GM23338 (cell line): ENCODE measurements around the gene PIK3IP1.

ENCODE experiments used
- CREB1 ChIP-seq: fragments of 250-450 bp; sonication (Bioruptor Pico); IDR thresholded peaks from 2 replicates; pipeline ENCODE4 v1.5.0; 2020; ENCODE audit warnings: low read depth, mild to moderate bottlenecking, moderate library complexity
- CTCF ChIP-seq, 2 experiments: fragments of 200-600 bp in 1 of 2; sonication (generic) in 1 of 2; conservative IDR thresholded peaks; 2 replicates each; pipeline versions ENCODE4 v1.5.1 to v1.6.1; 2016 to 2017; ENCODE audit warnings: antibody characterized with exemption in 2 of 2, low read depth in 2 of 2, mild to moderate bottlenecking in 2 of 2, moderate library complexity in 1 of 2
- ETS1 ChIP-seq: IDR thresholded peaks from 2 replicates; pipeline ENCODE4 v1.6.1; 2016; ENCODE audit warnings: antibody characterized with exemption
- EZH2 ChIP-seq: fragments of 200-600 bp; sonication (generic); IDR thresholded peaks from one replicate; pipeline ENCODE4 v1.8.0; 2017; ENCODE audit warnings: antibody characterized with exemption, mild to moderate bottlenecking, low read depth; ENCODE audit not compliant: unreplicated experiment
- JUNB ChIP-seq: IDR thresholded peaks from one replicate; pipeline ENCODE4 v1.6.1; 2016; ENCODE audit warnings: antibody characterized with exemption; ENCODE audit not compliant: unreplicated experiment
- POLR2AphosphoS5 ChIP-seq: IDR thresholded peaks from 2 replicates; pipeline ENCODE4 v1.6.1; 2016; ENCODE audit warnings: antibody characterized with exemption, low read depth
- REST ChIP-seq: IDR thresholded peaks from one replicate; pipeline ENCODE4 v1.6.1; 2018; ENCODE audit warnings: antibody characterized with exemption; ENCODE audit not compliant: unreplicated experiment
- STAT1 ChIP-seq: IDR thresholded peaks from one replicate; pipeline ENCODE4 v1.6.1; 2016; ENCODE audit warnings: antibody characterized with exemption; ENCODE audit not compliant: unreplicated experiment

GRCh38 chr22:31290494-31291471 lies 1.5 kb downstream of the PIK3IP1 start:
- TF ChIP-seq CTCF (conservative IDR thresholded peaks at IDR 0.05; ENCODE audit: low read depth in 2 of 2) (no peak), EZH2 (peak; percentile 45), POLR2AphosphoS5 (no peak), REST (no peak), JUNB (no peak), CREB1 (CRISPR knock-in tag) (peak; percentile 55; the same call in 1 of the 2 replicates), STAT1 (no peak), ETS1 (no peak; the same call in none of the 2 replicates)
